Right ventricle myocardium inferior (tissue), 1 donor: Measurements from ENCODE around the gene WHRN. TPM values are rescaled to one million over a fixed set of nuclear protein-coding genes. Genes with fewer than 3 reads are reported as not detected.
A peak's percentile ranks its signal among the peaks of the same experiment; 100 is the strongest.

Source experiments
- ATAC-seq: fragments of 200-7000 bp; cut with Tn5 transposase; one replicate; pipeline ENCODE4 v1.9.1; 2020; ENCODE audit warnings: mild to moderate bottlenecking, moderate library complexity
- DNase-seq: peaks from one replicate; pipeline ENCODE4 v3.0.0; 2021; ENCODE audit errors: missing footprints
- intact Hi-C: fragments of 100-400 bp; cut with DNase I; formaldehyde crosslinking; loops from one replicate; pipeline ENCODE4 v1.11.0; 2022
- total RNA-seq: library from RNA; stranded (reverse); fragmentation: NEBNext Ultra II Directional; extraction: Animal tissue kit (Norgen Biotek cat#: 25700); gene quantifications from one replicate; pipeline ENCODE4 v1.2.1, GENCODE V29; 2021
- donor health status: DM: no; HTN: yes; CAD: no; lungs with severe emphysema.

WHRN gene
- total RNA-seq, 1 donor from 2014 or later: 0.49 TPM

DNA sequence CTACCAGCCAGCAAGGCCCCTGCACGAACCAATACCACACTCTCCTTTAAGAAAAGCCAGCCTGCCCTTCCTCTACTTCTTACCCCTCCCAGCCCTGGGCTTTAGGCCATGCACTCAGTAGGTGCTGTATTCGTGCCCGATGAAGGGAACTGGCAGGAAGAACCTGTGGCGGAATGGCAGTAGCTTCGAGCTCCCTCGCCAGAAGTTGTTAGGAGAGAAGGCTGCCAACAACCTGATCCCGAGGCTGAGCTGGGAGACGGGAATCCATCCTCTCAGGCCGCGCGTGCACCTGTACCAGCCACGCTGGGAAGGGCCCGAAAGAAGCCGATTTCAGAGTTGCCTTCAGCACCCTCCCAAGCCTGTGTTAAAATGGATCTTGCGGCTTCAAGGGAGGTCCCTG, 72.2 kb downstream of the WHRN start:
- ATAC-seq: no peak
- intact Hi-C loops: loop anchor here (10.0 kb wide), 1 partner anchor 582 kb away; no protein-coding TSS in a partner anchor
- DNase-seq: no peak

DNA sequence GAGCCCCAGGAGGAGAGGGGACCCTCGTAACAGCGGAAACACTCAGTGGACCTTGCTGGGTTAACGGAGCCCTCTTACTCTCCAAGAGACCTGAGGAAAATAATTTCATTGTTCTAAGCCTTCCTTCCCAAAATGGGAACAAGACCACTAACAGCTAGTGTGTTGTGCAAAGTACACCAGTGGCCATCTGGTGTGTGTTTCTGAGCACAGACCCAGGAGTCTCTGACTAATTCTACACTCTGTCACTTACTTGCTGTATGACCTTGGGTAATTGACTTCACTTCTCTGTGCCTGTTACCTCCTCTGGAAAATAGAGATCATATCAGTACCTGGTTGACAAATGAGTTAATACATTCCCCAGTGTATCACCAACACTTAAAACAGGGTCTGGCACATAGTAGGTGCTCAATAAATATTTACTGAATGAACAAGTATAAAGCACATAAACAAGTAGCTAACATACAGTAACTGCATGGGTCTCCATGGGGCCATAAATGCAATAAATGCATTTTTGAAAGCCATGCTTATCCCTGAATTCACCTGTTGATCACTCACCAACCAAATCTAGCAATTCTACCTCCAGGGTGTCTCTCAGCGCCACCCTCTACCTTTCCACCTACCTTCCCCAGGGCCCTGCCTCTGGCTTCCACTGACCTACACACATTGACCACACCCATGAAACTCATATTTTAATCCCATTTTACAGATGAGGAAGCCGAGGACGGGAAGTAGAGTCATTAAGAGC, 72.8 kb downstream of the WHRN start:
- DNase-seq (no peak), ATAC-seq (no peak)
- intact Hi-C loops: loop anchor here (10.0 kb wide), 1 partner anchor 582 kb away; no protein-coding TSS in a partner anchor

DNA sequence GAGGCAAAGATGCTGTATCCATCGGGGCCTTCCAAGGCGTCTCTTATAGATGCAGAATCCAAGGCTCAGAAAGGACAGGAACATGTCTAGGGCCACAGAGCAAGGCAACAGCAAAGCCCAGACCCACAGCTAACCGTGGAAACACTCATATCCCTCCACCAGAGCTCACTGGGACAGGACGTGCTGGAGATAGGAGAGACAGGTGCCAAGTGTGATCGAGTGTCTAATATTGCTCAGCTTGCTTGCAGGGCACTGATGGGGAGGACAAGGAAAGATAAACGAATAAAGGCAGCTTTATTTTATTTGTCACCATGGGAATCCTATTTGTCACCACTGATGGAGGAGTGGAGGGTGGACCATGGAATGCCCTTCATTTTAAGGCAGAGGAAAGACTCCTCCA, 73.5 kb downstream of the WHRN start:
- no peak for ATAC-seq
- intact Hi-C loops: loop anchor here (10.0 kb wide), 1 partner anchor 583 kb away; no protein-coding TSS in a partner anchor
- no peak for DNase-seq

DNA sequence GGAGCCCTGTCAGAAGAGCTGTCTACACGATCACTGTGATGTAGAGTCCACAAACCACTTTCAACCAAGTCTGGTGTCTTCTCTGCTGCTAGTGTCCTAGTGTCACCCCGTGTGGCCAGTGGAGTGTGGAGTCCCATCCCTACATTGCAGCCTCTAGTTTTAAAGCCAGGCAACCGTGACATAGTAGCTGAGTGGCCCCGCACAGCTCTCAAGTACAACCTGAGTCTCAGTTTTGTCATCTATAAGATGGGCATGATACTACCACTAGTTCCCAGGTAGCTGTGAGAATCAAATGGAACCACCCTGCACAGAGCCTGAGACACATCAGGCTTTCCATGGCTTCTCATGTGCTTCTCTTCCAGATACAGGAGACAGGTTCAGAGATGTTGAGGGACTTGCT, 74.3 kb downstream of the WHRN start:
- no peak for DNase-seq
- intact Hi-C loops: loop anchor here (10.0 kb wide), 1 partner anchor 584 kb away; no protein-coding TSS in a partner anchor
- ATAC-seq: no peak

DNA sequence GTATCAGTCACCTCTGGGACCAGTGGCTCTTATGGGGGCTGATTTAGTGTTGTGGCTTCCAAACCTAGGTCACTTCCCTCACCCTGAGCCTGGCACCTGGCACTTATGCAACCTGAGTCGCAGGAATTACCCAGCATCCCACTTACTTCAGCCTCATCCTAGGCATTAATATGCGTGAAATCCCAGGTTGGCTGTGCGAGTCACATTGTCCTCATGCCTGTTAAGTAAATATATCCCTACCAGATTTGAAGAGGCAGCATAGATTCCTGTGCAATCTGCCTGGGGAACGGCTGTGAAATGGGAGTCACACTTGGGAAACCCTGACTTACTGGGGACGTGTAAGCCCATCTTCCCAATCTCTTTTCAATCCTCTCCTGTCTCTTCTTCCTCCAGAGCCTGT, 74.8 kb downstream of the WHRN start:
- DNase-seq: no peak
- ATAC-seq: no peak
- intact Hi-C loops: loop anchor here (10.0 kb wide), 1 partner anchor 584 kb away; no protein-coding TSS in a partner anchor

DNA sequence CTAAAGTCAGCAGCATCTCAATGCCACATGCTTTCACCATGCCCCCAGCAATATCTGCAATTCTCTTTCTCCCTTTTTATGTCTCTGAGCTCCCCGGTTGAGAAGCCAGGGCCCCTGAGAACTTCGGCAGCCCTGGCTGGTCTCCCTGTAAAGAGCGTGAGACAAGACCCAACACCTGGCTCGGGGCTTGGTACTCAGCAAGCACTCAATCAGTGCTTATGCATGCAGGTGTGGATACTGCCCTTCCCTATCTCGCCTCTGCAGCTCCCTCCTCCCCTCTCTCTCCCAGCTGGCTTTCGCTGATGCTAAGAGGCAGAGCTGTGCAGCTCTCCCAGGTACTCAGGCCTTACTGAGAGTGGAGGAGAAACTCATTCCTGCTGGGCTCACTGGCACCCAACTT, 75.8 kb downstream of the WHRN start:
- intact Hi-C loops: no loop called here
- ATAC-seq (no peak), DNase-seq (no peak)

DNA sequence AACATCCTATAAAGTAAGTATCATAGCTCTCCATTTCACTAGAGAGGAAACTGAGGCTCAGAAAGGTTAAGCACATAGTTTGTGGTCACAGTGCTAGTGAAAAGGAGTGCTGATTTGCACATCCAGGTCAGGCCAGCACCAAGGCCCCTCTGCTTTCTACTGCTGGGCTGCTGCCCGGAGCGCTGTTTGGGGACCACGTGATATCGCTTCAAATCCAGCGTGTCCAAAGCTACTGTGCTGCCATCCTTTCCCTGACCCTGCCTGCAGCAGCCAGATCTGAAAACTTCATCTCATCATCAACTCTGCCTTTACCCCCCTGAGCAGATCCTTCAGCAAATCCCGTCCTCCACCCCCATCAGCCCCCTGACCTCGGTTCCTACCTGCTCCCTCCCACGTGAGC, 76.8 kb downstream of the WHRN start:
- ATAC-seq: no peak
- intact Hi-C loops: no loop called here
- no peak for DNase-seq

DNA sequence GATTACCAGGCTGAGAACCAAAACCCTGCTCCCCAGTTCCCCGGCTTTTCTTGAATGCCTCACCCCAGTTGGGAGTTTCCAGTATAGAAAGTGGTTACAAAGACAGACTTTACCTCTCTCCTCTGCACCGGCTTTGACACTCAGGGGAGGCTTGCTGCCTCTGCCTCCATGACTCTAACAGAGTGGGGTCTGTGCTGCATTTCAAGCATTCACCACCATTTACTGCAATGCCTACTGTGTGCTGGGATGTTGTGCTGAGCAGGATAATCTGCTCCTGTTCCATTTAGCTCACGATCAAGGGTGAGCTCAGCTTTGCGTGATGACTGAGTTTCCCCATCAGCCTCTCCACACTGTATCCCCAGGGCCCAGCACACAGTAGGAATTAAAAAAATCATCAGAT, 77.6 kb downstream of the WHRN start:
- ATAC-seq: no peak
- no peak for DNase-seq
- intact Hi-C loops: no loop called here

DNA sequence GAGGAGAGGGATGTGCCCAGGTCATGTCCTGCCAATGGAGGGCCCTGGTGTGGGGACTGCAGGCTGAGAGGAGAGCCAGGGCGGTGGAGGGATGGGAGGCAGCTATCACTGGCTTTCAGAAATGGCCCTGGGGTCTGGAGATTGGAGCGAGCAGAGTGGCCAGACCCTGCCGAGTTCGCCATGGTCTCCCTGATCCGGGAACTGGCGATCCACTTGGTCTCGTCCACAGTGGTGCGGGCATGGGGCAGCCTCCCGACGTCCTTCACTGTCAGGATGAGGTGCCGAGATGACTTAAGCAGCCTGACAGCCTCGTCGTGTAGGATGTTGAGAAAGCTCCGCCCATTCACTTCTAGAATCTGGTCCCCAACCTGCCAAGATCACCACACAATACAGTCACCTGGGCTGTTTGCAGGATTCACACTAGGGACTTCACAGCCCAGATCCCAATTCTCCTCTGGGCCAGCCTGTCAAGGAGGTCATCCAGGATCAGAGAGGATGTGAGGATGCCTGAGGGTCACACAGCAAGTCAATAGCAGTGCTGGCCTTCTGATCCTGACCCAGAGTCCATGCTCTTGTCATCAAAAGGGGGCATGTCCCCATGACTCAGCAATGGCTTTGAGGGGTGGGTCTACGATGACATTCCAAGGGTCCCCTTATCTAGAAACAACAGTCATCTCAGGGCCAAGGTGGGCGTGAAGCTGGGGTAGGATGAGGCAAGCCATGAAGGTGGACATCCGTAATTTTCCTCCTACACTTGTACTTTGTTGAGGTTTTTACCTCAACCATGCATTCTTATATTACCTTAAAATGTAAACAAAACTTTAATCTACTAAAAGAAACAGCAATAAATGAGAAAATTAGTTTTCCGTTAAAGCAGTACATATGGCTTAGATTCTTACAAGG, 79.0 kb downstream of the WHRN start:
- DNase-seq (no peak), ATAC-seq (no peak)
- intact Hi-C loops: no loop called here

DNA sequence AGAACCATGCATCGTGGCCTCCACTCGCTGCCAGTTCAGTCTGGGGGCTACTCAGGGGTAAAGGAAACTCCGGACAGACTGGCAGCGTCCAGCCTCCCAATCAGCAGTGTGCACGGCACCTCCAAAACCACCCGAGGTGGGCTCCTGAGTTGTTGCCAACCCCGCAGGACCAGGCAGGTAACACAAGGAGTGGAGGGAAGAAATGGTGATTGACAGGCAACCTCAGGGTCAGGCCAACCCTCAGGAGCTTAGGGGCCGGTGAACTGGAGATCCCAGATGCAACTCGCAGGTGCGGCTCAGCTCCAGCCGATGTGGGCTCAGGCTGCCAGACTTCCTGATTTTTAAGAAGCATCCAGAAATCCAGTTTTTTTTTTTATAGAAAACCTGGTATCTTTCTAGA, 80.1 kb downstream of the WHRN start:
- DNase-seq: no peak
- intact Hi-C loops: no loop called here
- no peak for ATAC-seq

DNA sequence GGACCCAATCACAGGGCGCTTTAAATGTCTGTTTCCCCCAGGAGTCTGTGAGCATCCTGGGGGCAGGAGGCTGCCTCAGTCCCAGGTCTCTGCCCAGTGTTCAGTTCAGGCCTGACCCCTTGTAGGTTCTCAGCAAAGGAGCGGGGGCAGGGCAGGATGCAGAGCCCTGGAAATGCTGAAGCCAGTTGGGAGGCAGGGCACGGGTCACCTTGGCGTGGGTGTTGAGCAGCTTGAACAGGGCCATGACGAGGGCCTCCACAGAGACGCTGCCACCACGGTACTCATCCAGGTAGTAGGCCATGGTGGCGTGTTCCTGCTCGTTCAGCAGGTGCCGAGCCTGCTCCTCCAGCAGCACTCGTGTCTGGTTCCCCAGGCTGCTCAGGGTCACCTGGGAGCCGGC, 81.1 kb downstream of the WHRN start:
- no peak for ATAC-seq

DNA sequence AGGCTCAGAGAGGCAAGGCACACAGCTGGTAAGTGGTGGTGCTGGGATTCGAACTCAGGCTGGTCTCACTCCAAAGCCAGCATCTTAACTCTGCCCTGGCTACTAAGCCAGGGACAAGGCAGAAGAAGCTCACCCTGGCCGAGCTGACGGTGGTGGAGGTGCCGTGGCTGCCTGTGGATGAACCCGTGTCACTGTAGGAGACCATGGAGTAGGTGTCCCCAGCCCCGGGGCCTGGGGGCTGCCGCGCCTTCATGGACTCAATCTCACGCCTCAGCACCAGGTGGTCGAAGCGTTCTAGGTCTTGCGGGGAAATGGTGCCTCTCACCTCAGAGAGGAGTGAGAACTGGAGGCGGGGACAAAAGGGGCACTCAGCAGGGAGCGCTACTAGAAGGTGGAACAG, 82.1 kb downstream of the WHRN start:
- no peak for ATAC-seq
- intact Hi-C loops: no loop called here
- no peak for DNase-seq

More for the DNA sequence above, 81.1 kb downstream of the WHRN start:
- no peak for DNase-seq
- intact Hi-C loops: no loop called here

DNA sequence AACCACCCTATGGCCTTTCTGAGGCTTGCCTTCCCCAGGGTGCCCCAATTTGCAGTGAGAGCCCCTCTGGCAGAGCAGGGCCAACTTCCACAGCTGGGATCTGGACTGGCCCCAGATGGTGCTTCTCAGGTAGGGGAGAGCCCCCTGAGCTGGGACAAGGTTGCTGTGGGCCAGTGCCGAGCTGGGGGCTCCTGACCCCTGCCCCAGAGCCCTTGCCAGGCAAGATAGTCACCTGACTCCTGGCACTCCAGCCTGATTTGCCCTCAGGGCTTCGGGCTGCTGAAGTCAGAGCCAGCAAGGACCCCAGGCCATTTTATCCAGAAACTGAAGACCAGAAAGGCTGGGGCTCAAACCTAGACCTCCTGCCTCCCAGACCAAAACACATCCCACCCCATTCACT, 84.1 kb downstream of the WHRN start:
- ATAC-seq (no peak), DNase-seq (no peak)
- intact Hi-C loops: no loop called here

DNA sequence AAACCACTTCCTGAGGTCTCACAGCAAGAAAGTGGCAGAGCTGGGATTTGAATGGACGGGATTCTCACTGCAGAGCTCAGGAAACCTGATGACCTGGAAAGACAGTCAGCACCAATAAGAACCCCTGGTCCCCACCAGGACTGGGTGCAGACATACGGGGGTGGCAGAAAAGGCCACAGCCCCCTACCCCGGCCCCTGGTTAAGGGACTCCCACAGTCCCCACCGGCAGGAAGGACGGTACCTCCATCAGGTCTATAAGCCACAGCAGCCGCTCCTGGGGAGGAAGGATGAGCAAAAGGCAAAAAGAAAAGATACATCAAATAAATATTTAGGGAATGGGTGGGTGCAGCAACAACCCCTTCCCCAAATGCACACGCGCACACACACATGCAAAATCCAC, 85.5 kb downstream of the WHRN start:
- intact Hi-C loops: no loop called here
- DNase-seq: no peak
- no peak for ATAC-seq

DNA sequence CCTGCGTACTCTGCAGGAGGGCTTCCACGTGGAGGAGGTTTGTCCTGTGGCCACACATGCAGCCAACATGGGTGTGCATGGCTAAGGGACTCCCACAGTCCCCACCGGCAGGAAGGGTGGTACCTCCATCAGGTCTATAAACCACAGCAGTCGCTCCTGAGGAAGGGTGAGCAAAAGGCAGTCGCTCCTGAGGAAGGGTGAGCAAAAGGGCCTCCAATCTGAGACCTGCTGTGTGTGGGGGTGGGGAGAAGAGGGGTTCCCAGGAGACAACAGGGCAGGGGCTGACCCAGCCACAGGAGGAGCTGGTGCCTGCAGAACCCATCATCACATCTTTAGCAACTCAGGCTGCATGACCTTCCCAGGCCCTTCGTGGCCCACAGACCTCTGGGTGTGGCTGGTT, 87.2 kb downstream of the WHRN start:
- ATAC-seq: peak; percentile 20
- no peak for DNase-seq
- intact Hi-C loops: no loop called here

DNA sequence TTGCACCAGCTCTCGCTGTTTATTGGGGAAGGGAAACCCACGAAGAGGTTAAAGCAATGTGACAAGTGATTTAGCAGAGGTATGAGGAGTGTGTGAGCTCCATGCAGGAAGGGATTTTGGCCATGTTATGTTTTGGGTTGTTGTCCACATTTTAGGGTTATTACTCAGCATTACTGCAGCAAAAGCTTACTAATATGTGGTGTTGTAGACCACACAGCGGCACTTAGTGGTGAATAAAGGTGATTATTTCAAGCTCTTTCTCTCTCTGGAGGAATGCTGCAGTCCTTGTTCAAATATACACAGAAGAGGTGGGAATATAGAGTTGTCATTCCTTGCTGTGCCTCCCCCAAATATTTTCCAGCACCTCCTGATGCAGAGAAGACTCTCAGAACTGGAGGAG, 87.8 kb downstream of the WHRN start:
- ATAC-seq: no peak
- intact Hi-C loops: no loop called here

DNA sequence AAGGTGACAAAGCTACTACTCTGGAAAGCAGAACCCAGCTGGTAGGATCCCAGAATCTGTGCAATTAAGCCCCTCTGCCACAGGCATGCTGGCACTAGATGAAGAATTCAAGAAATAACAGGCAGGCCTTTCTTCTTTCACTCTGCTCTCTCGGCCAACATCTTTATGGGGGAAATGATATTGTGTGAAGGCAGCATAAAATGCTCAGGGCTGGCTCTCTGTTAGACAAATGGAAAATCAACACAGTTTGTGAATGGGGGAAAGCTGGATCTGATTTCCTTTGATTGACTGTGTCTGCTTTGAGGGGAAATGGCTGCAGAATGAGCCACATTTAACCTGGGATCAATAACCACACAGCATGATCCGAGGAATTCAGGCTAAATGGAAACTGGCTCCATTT, 88.4 kb downstream of the WHRN start:
- DNase-seq (no peak), ATAC-seq (no peak)
- intact Hi-C loops: no loop called here

More for the DNA sequence above, 87.8 kb downstream of the WHRN start:
- DNase-seq: no peak

DNA sequence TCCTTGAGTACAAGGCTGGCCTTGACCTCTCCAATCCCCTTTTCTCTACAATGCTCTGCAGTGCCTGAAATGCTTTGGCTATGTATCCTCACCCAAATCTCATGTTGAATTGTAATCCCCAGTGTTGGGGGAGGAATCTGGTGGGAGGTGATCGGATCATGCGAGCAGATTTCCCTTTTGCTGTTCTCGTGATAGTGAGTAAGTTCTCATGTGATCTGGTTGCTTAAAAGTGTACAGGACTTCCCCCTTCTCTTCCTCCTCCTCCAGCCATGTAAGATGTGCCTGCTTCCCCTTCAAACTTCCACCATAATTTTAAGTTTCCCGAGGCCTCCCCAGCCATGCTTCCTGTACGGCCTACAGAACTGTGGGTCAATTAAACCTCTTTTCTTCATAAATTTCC, 89.0 kb downstream of the WHRN start:
- intact Hi-C loops: no loop called here
- DNase-seq (no peak), ATAC-seq (no peak)

DNA sequence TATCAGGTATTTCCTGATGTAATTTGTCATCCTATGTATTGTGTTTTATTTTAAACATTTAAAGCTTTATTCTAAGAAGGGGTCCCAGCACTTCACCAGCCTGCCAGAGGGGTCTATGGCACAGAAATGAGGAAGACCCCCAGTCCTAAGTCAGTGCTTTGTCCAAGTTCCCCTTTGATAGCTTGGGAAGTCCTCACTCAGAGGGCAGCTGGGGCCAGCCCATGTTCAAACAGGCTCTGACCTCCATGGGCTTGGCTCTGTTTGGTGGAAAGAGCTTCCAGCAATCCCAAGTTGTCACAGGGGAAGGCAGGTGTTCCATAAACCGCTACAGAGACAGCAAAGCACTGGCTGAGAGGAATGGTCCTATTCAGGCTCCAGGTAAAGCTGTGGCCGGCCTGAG, 90.9 kb downstream of the WHRN start:
- intact Hi-C loops: no loop called here
- DNase-seq (no peak), ATAC-seq (no peak)

DNA sequence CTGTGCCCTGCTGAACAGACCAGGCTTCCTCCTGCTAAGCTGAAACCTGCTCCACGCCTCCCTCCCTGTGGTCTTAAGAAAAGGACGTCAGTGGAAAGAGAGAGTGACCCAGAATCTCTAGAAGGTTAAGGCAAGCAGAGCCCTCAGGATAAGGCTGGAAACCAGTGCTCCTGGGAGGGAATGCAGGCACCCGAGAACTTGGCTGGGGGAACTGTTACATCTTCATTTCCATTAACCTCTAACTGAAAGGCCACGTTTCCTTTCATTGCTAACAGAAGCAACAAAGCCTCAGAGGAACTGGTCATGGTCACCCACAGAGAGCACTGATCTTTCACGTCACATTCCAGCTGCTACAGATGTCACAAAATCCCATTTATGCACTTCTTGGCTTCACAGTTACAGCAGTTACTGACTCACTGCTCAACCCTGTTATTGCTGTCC, 91.4 kb downstream of the WHRN start:
- intact Hi-C loops: no loop called here
- DNase-seq (no peak), ATAC-seq (no peak)
